WTC11 (cell line): Measurements from ENCODE around the gene GRIN2A. TPM values are rescaled to one million over a fixed set of nuclear protein-coding genes. Genes with fewer than 3 reads are reported as not detected.

ENCODE experiments used
- ATAC-seq: fragments of 200-7000 bp; cut with Tn5 transposase; 2 replicates; pipeline ENCODE4 v1.10.0; 2021; ENCODE audit warnings: mild to moderate bottlenecking, moderate library complexity
- CTCF ChIA-PET: fragments of 300-600 bp; sonication (Branson Sonifier 250); formaldehyde crosslinking; loops from one replicate; lab custom pipeline; 2021; ENCODE audit warnings: antibody characterized with exemption; lab: Charles Lee
- POLR2A ChIA-PET: fragments of 350-600 bp; sonication (Branson Sonifier 250); formaldehyde crosslinking; loops from one replicate; lab custom pipeline; 2021; ENCODE audit warnings: antibody characterized with exemption; lab: Charles Lee
- DNase-seq: peaks from one replicate; pipeline ENCODE4 v3.0.0; 2021; ENCODE audit warnings: low spot score
- H3K27ac Mint-ChIP-seq: 2 replicates; pipeline ENCODE4 v1.8.0; 2021; ENCODE audit warnings: mixed read lengths
- H3K27me3 Mint-ChIP-seq: 2 replicates; pipeline ENCODE4 v1.8.0; 2021; ENCODE audit warnings: low read depth, mild to moderate bottlenecking, moderate library complexity, mixed read lengths
- H3K36me3 Mint-ChIP-seq: 2 replicates; pipeline ENCODE4 v1.8.0; 2021; ENCODE audit warnings: mixed read lengths
- H3K4me1 Mint-ChIP-seq: 2 replicates; pipeline ENCODE4 v1.8.0; 2022; ENCODE audit warnings: mixed read lengths
- H3K4me3 Mint-ChIP-seq: 2 replicates; pipeline ENCODE4 v1.8.0; 2021; ENCODE audit warnings: mild to moderate bottlenecking, moderate library complexity, mixed read lengths
- H3K9me3 Mint-ChIP-seq: 2 replicates; pipeline ENCODE4 v1.8.0; 2021; ENCODE audit warnings: mixed read lengths
- AFF4 ChIP-seq: sonication (generic); formaldehyde crosslinking; IDR thresholded peaks from 2 replicates; pipeline ENCODE4 v1.8.1; 2023; ENCODE audit warnings: mild to moderate bottlenecking, missing genetic modification reagents, borderline replicate concordance
- E2F4 ChIP-seq: sonication (generic); formaldehyde crosslinking; IDR thresholded peaks from 2 replicates; pipeline ENCODE4 v1.8.1; 2022; ENCODE audit warnings: low read depth, mild to moderate bottlenecking, moderate library complexity, missing genetic modification reagents, borderline replicate concordance
- FOXP1 ChIP-seq: sonication (generic); formaldehyde crosslinking; IDR thresholded peaks from 2 replicates; pipeline ENCODE4 v1.8.0; 2022; ENCODE audit warnings: missing genetic modification reagents, mild to moderate bottlenecking, moderate library complexity, borderline replicate concordance
- FOXP4 ChIP-seq: sonication (generic); formaldehyde crosslinking; IDR thresholded peaks from 2 replicates; pipeline ENCODE4 v1.8.0; 2022; ENCODE audit warnings: mild to moderate bottlenecking, missing genetic modification reagents
- GABPB1 ChIP-seq: sonication (generic); formaldehyde crosslinking; IDR thresholded peaks from 2 replicates; pipeline ENCODE4 v1.8.1; 2023; ENCODE audit warnings: mild to moderate bottlenecking, missing genetic modification reagents
- JAZF1 ChIP-seq: fragments of 250-450 bp; sonication (Bioruptor Pico); IDR thresholded peaks from 2 replicates; pipeline ENCODE4 v1.9.0; 2021; ENCODE audit warnings: moderate library complexity, mild to moderate bottlenecking, inconsistent platforms
- MXD4 ChIP-seq: fragments of 250-450 bp; sonication (Bioruptor Pico); IDR thresholded peaks from 2 replicates; pipeline ENCODE4 v1.8.0; 2021; ENCODE audit warnings: mild to moderate bottlenecking, moderate library complexity, borderline replicate concordance
- OVOL2 ChIP-seq: fragments of 250-450 bp; sonication (Bioruptor Pico); IDR thresholded peaks from 2 replicates; pipeline ENCODE4 v1.9.0; 2021; ENCODE audit warnings: mild to moderate bottlenecking, borderline replicate concordance
- PRRX2 ChIP-seq: fragments of 250-450 bp; sonication (Bioruptor Pico); IDR thresholded peaks from 2 replicates; pipeline ENCODE4 v1.8.0; 2021; ENCODE audit warnings: mild to moderate bottlenecking
- TEAD1 ChIP-seq: sonication (generic); formaldehyde crosslinking; IDR thresholded peaks from 2 replicates; pipeline ENCODE4 v1.8.0; 2022; ENCODE audit warnings: mild to moderate bottlenecking, missing genetic modification reagents
- TEAD4 ChIP-seq: sonication (generic); formaldehyde crosslinking; IDR thresholded peaks from 2 replicates; pipeline ENCODE4 v1.8.0; 2022; ENCODE audit warnings: mild to moderate bottlenecking, missing genetic modification reagents
- ZBTB21 ChIP-seq: sonication (generic); formaldehyde crosslinking; IDR thresholded peaks from 2 replicates; pipeline ENCODE4 v1.8.1; 2023; ENCODE audit warnings: mild to moderate bottlenecking, missing genetic modification reagents, borderline replicate concordance
- ZNF138 ChIP-seq: sonication (generic); formaldehyde crosslinking; conservative IDR thresholded peaks from 2 replicates; pipeline ENCODE4 v1.8.1; 2022; ENCODE audit warnings: mild to moderate bottlenecking, moderate library complexity, missing genetic modification reagents
- ZNF317 ChIP-seq: sonication (generic); formaldehyde crosslinking; IDR thresholded peaks from 2 replicates; pipeline ENCODE4 v1.8.1; 2023; ENCODE audit warnings: low read depth, mild to moderate bottlenecking, moderate library complexity, missing genetic modification reagents, borderline replicate concordance
- ZNF416 ChIP-seq: fragments of 250-450 bp; sonication (Bioruptor Pico); IDR thresholded peaks from 2 replicates; pipeline ENCODE4 v1.9.0; 2021; ENCODE audit warnings: mild to moderate bottlenecking, inconsistent platforms
- ZNF425 ChIP-seq: fragments of 250-450 bp; sonication (Bioruptor Pico); conservative IDR thresholded peaks from 2 replicates; pipeline ENCODE4 v1.9.0; 2021; ENCODE audit warnings: mild to moderate bottlenecking
- ZNF532 ChIP-seq: fragments of 250-450 bp; sonication (Bioruptor Pico); IDR thresholded peaks from 2 replicates; pipeline ENCODE4 v1.9.0; 2021; ENCODE audit warnings: mild to moderate bottlenecking, borderline replicate concordance
- total RNA-seq: library from RNA; stranded (reverse); gene quantifications from 3 replicates; pipeline ENCODE4 v1.2.3, GENCODE V29; 2021

Gene GRIN2A
- total RNA-seq, 1 experiment from 2014 or later, result 3.5 TPM

GRCh38 chr16:9941245-9941644 lies 241.0 kb downstream of the GRIN2A start:
- peaks cover 12% of the 10 kb centered on the region for H3K27me3 Mint-ChIP-seq
- ATAC-seq (no peak), DNase-seq (no peak)
- peaks cover 15% of the 10 kb centered on the region for H3K4me1 Mint-ChIP-seq
- no peak overlapping the region for H3K4me3 Mint-ChIP-seq
- TF ChIP-seq ZNF425 (CRISPR knock-in tag) (no peak), JAZF1 (no peak), TEAD4 (CRISPR knock-in tag) (no peak), TEAD1 (CRISPR knock-in tag) (no peak), ZNF138 (CRISPR knock-in tag) (no peak), GABPB1 (CRISPR knock-in tag) (no peak), FOXP1 (CRISPR knock-in tag) (no peak), PRRX2 (CRISPR knock-in tag) (no peak), MXD4 (CRISPR knock-in tag) (no peak), OVOL2 (CRISPR knock-in tag) (no peak), E2F4 (CRISPR knock-in tag) (no peak), ZNF416 (CRISPR knock-in tag) (no peak), ZNF317 (CRISPR knock-in tag) (no peak), AFF4 (CRISPR knock-in tag) (no peak), ZBTB21 (CRISPR knock-in tag) (no peak), ZNF532 (CRISPR knock-in tag) (no peak), FOXP4 (no peak)
- H3K27ac Mint-ChIP-seq, result no peak overlapping the region
- no peaks in the 10 kb centered on the region for H3K36me3 Mint-ChIP-seq
- ChIA-PET POLR2A (no interaction called here), CTCF (no interaction called here)
- H3K9me3 Mint-ChIP-seq, result no peaks in the 10 kb centered on the region
